BLaER1 treated with 17β-estradiol and CSF1 and Interleukin-3, amounts not matched to agents 10 nM and 100 nM (cell line): ENCODE results near the gene CLECL1.
"Not testable (repeated sequence)": the region's sequence is repeated elsewhere in the genome, so short reads cannot be mapped to it uniquely, and the experiment has no call there.

Source experiments
- H3K27ac ChIP-seq, 11 experiments: shearing (Covaris generic); formaldehyde crosslinking; 2 replicates each; pipeline ENCODE4 v1.8.1; 2022
- H3K27me3 ChIP-seq, 11 experiments: shearing (Covaris generic); formaldehyde crosslinking; 2 replicates each; pipeline ENCODE4 v1.8.1; 2022
- H3K36me3 ChIP-seq, 11 experiments: shearing (Covaris generic); formaldehyde crosslinking; 2 replicates each; pipeline ENCODE4 v1.8.1; 2022
- H3K4me1 ChIP-seq, 10 experiments: shearing (Covaris generic); formaldehyde crosslinking; 2 replicates each; pipeline ENCODE4 v1.8.1; 2022
- H3K4me2 ChIP-seq, 11 experiments: shearing (Covaris generic); formaldehyde crosslinking; 2 replicates each; pipeline ENCODE4 v1.8.1; 2022
- H3K4me3 ChIP-seq, 10 experiments: shearing (Covaris generic); formaldehyde crosslinking; 2 replicates each; pipeline ENCODE4 v1.8.1; 2022
- H3K9ac ChIP-seq, 11 experiments: shearing (Covaris generic); formaldehyde crosslinking; 2 replicates each; pipeline ENCODE4 v1.8.1; 2022
- H3K9me3 ChIP-seq, 11 experiments: shearing (Covaris generic); formaldehyde crosslinking; replicated peaks in 1 of 11; 2 replicates each; pipeline ENCODE4 v1.8.1; 2022
- H4K20me1 ChIP-seq, 11 experiments: shearing (Covaris generic); formaldehyde crosslinking; 2 replicates each; pipeline ENCODE4 v1.8.1; 2022
- Cebpa-rat ChIP-seq, 11 experiments: shearing (Covaris generic); IDR thresholded peaks; 2 replicates each; pipeline ENCODE4 v1.8.1; 2022

Gene CLECL1

GRCh38 chr12:9699898-9700605 lies 32.8 kb downstream of the CLECL1 start:
- H3K4me3 ChIP-seq, result no peak overlapping the region
- TF ChIP-seq Cebpa-rat (IDR thresholded peaks at IDR 0.05), result no peak
- no peak overlapping the region for H3K27ac ChIP-seq
- no peaks in the 10 kb centered on the region for H4K20me1 ChIP-seq
- peaks cover 15 to 78% (median 27%) of the 10 kb centered on the region in 10 experiments for H3K4me1 ChIP-seq
- no peaks in the 10 kb centered on the region for H3K27me3 ChIP-seq
- H3K9me3 ChIP-seq, result peaks cover 18 to 36% (median 32%) of the 10 kb centered on the region in 11 experiments; a peak in 21 of 22 replicates
- peaks cover 2 to 26% (median 21%) of the 10 kb centered on the region in 11 experiments; a peak in 20 of 22 replicates for H3K36me3 ChIP-seq
- H3K4me2 ChIP-seq, result peak overlapping the region in 6 of 11 experiments; percentile 19 to 85 (median 49); a peak in 9 of 22 replicates
- H3K9ac ChIP-seq, result no peak overlapping the region

GRCh38 chr12:9699269-9699897 lies 33.5 kb downstream of the CLECL1 start:
- Histone ChIP-seq H3K27ac (no peak overlapping the region; a peak in 1 of 22 replicates), H3K36me3 (peaks cover 4 to 33% (median 28%) of the 10 kb centered on the region in 11 experiments; a peak in 20 of 22 replicates), H3K27me3 (no peaks in the 10 kb centered on the region), H3K4me3 (no peak overlapping the region), H3K9ac (no peak overlapping the region), H4K20me1 (no peaks in the 10 kb centered on the region), H3K4me1 (peaks cover 15 to 82% (median 27%) of the 10 kb centered on the region in 10 experiments), H3K4me2 (peak overlapping the region in 6 of 11 experiments; percentile 19 to 85 (median 50); a peak in 9 of 22 replicates), H3K9me3 (peaks cover 12 to 35% (median 32%) of the 10 kb centered on the region in 11 experiments; a peak in 21 of 22 replicates)
- TF ChIP-seq Cebpa-rat (IDR thresholded peaks at IDR 0.05), result no peak

GRCh38 chr12:9698681-9699080 lies 34.2 kb downstream of the CLECL1 start:
- Histone ChIP-seq H3K9me3 (peaks cover 11 to 40% (median 35%) of the 10 kb centered on the region in 11 experiments; a peak in 21 of 22 replicates), H3K27me3 (no peaks in the 10 kb centered on the region), H3K9ac (no peak overlapping the region), H3K4me3 (no peak overlapping the region), H3K4me2 (peak overlapping the region in 4 of 11 experiments; percentile 45 to 85 (median 67); a peak in 8 of 22 replicates), H4K20me1 (no peaks in the 10 kb centered on the region), H3K36me3 (peaks cover 4 to 40% (median 35%) of the 10 kb centered on the region in 11 experiments; a peak in 20 of 22 replicates), H3K4me1 (peaks cover 15 to 88% (median 27%) of the 10 kb centered on the region in 10 experiments), H3K27ac (no peak overlapping the region; a peak in 1 of 22 replicates)
- TF ChIP-seq Cebpa-rat (IDR thresholded peaks at IDR 0.05), result no peak

- no peaks in the 10 kb centered on the region for H4K20me1 ChIP-seq
- H3K36me3 ChIP-seq, result peaks cover 4 to 51% (median 45%) of the 10 kb centered on the region in 11 experiments; a peak in 20 of 22 replicates
- H3K4me1 ChIP-seq, result peaks cover 13 to 89% (median 23%) of the 10 kb centered on the region in 10 experiments
- H3K9me3 ChIP-seq, result peaks cover 11 to 41% (median 36%) of the 10 kb centered on the region in 11 experiments; a peak in 21 of 22 replicates
- H3K4me3 ChIP-seq, result no peak overlapping the region
- H3K27ac ChIP-seq, result no peak overlapping the region
- H3K9ac ChIP-seq, result no peak overlapping the region
- H3K27me3 ChIP-seq, result no peaks in the 10 kb centered on the region
- no peak overlapping the region for H3K4me2 ChIP-seq
- no peak for TF ChIP-seq Cebpa-rat (IDR thresholded peaks at IDR 0.05)
These were observed 35.3 kb downstream of the CLECL1 start for GRCh38 chr12:9697619-9698018.

GRCh38 chr12:9695661-9696060 lies 37.2 kb downstream of the CLECL1 start:
- not testable (repeated sequence) for H3K9ac ChIP-seq, H3K27me3 ChIP-seq, H4K20me1 ChIP-seq, H3K4me3 ChIP-seq, H3K27ac ChIP-seq
- H3K9me3 ChIP-seq, result peaks cover 11 to 41% (median 36%) of the 10 kb centered on the region in 11 experiments; a peak in 21 of 22 replicates
- peaks cover 0 to 75% (median 8%) of the 10 kb centered on the region in 10 experiments; a peak in 10 of 20 replicates for H3K4me1 ChIP-seq
- H3K36me3 ChIP-seq, result peaks cover 17 to 70% (median 64%) of the 10 kb centered on the region in 11 experiments; a peak in 21 of 22 replicates
- H3K4me2 ChIP-seq, result peak overlapping the region in 3 of 11 experiments; percentile 65 to 89 (median 80); a peak in 5 of 22 replicates

GRCh38 chr12:9695150-9695549 lies 37.7 kb downstream of the CLECL1 start:
- Histone ChIP-seq H3K36me3 (peaks cover 18 to 75% (median 67%) of the 10 kb centered on the region in 11 experiments; a peak in 21 of 22 replicates), H3K9me3 (peaks cover 11 to 42% (median 37%) of the 10 kb centered on the region in 11 experiments), H3K4me2 (peak overlapping the region in 3 of 11 experiments; percentile 65 to 89 (median 80); a peak in 5 of 22 replicates), H3K27ac (peak overlapping the region in 2 of 11 experiments; percentile 10 to 57; a peak in 1 of 22 replicates), H3K4me1 (peaks cover 0 to 70% (median 8%) of the 10 kb centered on the region in 10 experiments; a peak in 10 of 20 replicates)
- H4K20me1 ChIP-seq, H3K4me3 ChIP-seq, H3K9ac ChIP-seq, H3K27me3 ChIP-seq: not testable (repeated sequence)

GRCh38 chr12:9694241-9694640 lies 38.7 kb downstream of the CLECL1 start:
- TF ChIP-seq Cebpa-rat (IDR thresholded peaks at IDR 0.05), result no peak
- Histone ChIP-seq H3K4me2 (peak overlapping the region in 3 of 11 experiments; percentile 65 to 89 (median 80); a peak in 7 of 22 replicates), H3K4me1 (peaks cover 0 to 61% (median 5%) of the 10 kb centered on the region in 10 experiments; a peak in 10 of 20 replicates), H4K20me1 (no peaks in the 10 kb centered on the region), H3K27ac (peak overlapping the region in 3 of 11 experiments; percentile 10 to 57 (median 33); a peak in 4 of 22 replicates), H3K27me3 (no peaks in the 10 kb centered on the region), H3K9ac (peak overlapping the region in 2 of 11 experiments; percentile 7 to 34; a peak in 1 of 22 replicates), H3K4me3 (no peak overlapping the region), H3K9me3 (peaks cover 20 to 50% (median 40%) of the 10 kb centered on the region in 11 experiments), H3K36me3 (peaks cover 27 to 84% (median 76%) of the 10 kb centered on the region in 11 experiments; a peak in 21 of 22 replicates)

GRCh38 chr12:9692909-9693308 lies 40.0 kb downstream of the CLECL1 start:
- Histone ChIP-seq H3K27me3 (no peaks in the 10 kb centered on the region), H3K9me3 (peaks cover 27 to 63% (median 51%) of the 10 kb centered on the region in 11 experiments), H3K4me2 (peak overlapping the region in 2 of 11 experiments; percentile 80 to 89; a peak in 3 of 22 replicates), H3K36me3 (peaks cover 41 to 98% (median 89%) of the 10 kb centered on the region in 11 experiments), H3K27ac (peak overlapping the region in 2 of 11 experiments; percentile 5 to 33; a peak in 1 of 22 replicates), H3K4me3 (no peak overlapping the region), H3K4me1 (peaks cover 0 to 48% (median 0%) of the 10 kb centered on the region in 10 experiments; a peak in 7 of 20 replicates), H4K20me1 (no peaks in the 10 kb centered on the region), H3K9ac (no peak overlapping the region)
- no peak for TF ChIP-seq Cebpa-rat (IDR thresholded peaks at IDR 0.05)
